Cardiac septum (tissue), 1 donor: ENCODE data around the gene RNASEH2A. TPM values are rescaled to one million over a fixed set of nuclear protein-coding genes. Genes with fewer than 3 reads are reported as not detected.
"Not testable (repeated sequence)": the region's sequence is repeated elsewhere in the genome, so short reads cannot be mapped to it uniquely, and the experiment has no call there.

Source experiments
- DNase-seq: peaks from one replicate; pipeline ENCODE4 v3.0.0-alpha.2; 2020; ENCODE audit warnings: low spot score
- intact Hi-C: fragments of 100-400 bp; cut with DNase I; formaldehyde crosslinking; loops from one replicate; pipeline ENCODE4 v1.14.0; 2022
- microRNA-seq: library from miRNA; unstranded; fragments of <30 nt; microRNA quantifications from one replicate; pipeline ENCODE4 v1.2.0, GENCODE V29; 2020
- total RNA-seq: library from RNA; stranded (reverse); fragmentation: NEBNext Ultra II Directional; extraction: Animal tissue kit (Norgen Biotek cat#: 25700); gene quantifications from one replicate; pipeline ENCODE4 v1.2.1, GENCODE V29; 2021
- donor health status: DM: no; HTN: no; CAD: no.

Gene RNASEH2A
- total RNA-seq, 1 donor from 2014 or later = 4.4 TPM

DNA sequence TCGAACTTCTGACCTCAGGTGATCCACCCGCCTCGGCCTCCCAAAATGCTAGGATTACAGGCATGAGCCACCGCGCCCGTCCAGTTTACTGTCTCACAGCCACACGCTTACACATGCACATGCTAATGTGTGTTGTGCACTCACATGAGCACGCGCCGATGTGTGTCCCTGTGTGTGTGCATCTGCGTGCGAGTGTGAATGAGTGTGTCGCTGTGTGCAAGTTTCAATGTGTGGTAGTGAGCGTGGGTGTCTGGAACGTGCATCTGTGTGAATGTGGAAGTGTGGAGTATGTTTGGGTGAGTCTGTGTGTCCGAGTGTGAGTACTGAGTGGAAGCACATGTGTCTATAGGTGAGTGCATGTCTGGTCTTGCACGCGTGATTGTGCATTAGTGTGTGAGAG, 36.1 kb downstream of the RNASEH2A start:
- DNase-seq = no peak
- intact Hi-C loops = loop anchor here (10.0 kb wide), 1 partner anchor 168 kb away; no protein-coding TSS in a partner anchor

GRCh38 chr19:12843328-12843727, 36.9 kb downstream of the RNASEH2A start:
- intact Hi-C loops = loop anchor here (10.0 kb wide), 1 partner anchor 169 kb away; no protein-coding TSS in a partner anchor
- no peak for DNase-seq

DNA sequence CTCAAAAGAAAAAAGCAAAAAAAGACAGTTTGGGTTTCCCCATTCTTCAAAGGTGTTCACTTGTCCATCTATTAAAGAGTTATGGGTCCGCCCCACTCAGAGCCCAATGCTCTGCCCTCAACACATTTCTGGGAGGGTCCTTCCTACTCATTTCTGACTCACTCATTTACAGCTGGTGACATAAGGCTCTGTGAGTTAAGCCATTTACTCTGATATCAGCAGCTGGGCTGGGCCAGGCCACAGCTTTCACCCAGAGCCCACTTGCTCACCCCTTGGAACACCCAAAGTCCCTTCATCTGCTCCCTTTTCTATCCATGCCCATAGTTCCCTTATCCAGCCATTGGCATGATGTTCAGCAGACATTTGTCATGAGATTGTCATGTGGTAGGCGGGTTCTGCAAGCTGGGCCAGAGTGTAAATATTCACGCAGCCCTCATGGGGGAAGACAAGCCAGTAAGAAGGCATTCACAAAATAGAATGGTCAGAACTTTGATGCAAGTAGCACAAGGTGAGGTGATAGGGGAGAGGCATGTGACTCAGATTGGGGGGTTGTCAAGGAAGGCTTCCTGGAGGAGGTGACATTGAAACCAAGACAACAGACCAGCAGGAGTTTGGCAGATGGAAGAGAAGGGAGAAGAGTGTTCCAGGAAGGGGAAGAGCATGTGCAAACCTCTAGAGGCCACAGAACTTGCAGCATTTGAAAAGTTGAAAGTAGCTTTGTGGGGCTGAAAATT, 37.8 kb downstream of the RNASEH2A start:
- intact Hi-C loops = loop anchor here (10.0 kb wide), 1 partner anchor 169 kb away; no protein-coding TSS in a partner anchor
- no peak for DNase-seq

DNA sequence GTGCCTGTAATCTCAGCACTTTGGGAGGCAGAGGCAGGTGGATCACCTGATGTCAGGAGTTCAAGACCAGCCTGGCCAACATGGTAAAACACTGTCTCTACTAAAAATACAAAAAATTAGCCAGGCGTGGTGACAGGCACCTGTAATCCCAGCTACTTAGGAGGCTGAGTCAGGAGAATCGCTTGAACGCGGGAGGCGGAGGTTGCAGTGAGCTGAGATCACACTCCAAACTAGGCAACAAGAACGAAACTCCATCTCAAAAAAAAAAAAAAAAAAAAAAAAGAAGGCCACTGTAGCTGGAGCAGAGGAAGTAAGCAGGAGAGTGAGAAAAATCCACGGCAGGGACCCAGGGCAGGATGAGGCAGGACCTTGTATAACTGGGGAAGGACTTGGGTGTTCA, 40.2 kb downstream of the RNASEH2A start:
- intact Hi-C loops = loop anchor here (5.0 to 10.0 kb wide), 2 partner anchors 84 to 172 kb away; no protein-coding TSS in a partner anchor

GRCh38 chr19:12847159-12848139, 41.1 kb downstream of the RNASEH2A start:
- peak; percentile 93 for DNase-seq
- intact Hi-C loops = loop anchor here (5.0 to 10.0 kb wide), 2 partner anchors 85 to 173 kb away; no protein-coding TSS in a partner anchor

More for the DNA sequence above, 40.2 kb downstream of the RNASEH2A start:
- DNase-seq = not testable (repeated sequence)

DNA sequence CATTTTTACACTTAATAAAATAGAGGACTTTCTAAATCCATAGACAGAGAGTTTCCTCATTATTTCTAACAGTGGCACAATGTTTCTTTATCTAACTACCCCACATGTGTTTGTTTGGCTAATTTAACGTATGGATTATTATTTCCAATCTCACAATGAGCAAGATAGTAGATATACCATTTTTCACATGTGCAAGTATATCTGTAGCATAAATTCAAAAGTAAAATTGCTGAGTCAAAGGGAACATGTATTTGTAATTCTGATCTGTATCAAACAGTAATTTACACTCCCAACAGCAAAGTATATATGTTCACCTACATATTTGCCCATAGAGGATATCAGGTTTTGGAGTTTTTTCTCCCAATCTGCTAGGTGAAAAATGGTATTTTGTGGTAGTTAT, 50.3 kb downstream of the RNASEH2A start:
- no peak for DNase-seq
- intact Hi-C loops = no loop called here

- intact Hi-C loops = no loop called here
- DNase-seq = no peak
Measured at GRCh38 chr19:12858041-12858928, 51.9 kb downstream of the RNASEH2A start.

- intact Hi-C loops = no loop called here
- DNase-seq = no peak
Measured at GRCh38 chr19:12859546-12859945, 53.2 kb downstream of the RNASEH2A start.

Small RNA genes lying within 50 kb of the gene (microRNA-seq; reads per million reads assigned to microRNA genes)
- gene MIR5684 (not detected), gene MIR6794 (not detected)

Other genes with a start within 250 kb of the RNASEH2A start
- gene ZNF490, start 195.8 kb upstream of the RNASEH2A start, total RNA-seq = 5.1 TPM
- gene ZNF791, start 195.7 kb upstream of the RNASEH2A start, total RNA-seq = 14.8 TPM
- gene MAN2B1, start 139.8 kb upstream of the RNASEH2A start, total RNA-seq = 20.6 TPM
- gene WDR83, start 139.8 kb upstream of the RNASEH2A start, total RNA-seq = 10.0 TPM
- 49.0 TPM for gene DHPS, start 124.7 kb upstream of the RNASEH2A start, total RNA-seq
- not detected for gene GNG14, start 118.6 kb upstream of the RNASEH2A start, total RNA-seq
- 2.2 TPM for gene FBXW9, start 110.0 kb upstream of the RNASEH2A start, total RNA-seq
- gene TNPO2, start 82.7 kb upstream of the RNASEH2A start, total RNA-seq = 50.4 TPM
- gene TRIR, start 71.9 kb upstream of the RNASEH2A start, total RNA-seq = 111 TPM
- 58.4 TPM for gene GET3, start 69.1 kb upstream of the RNASEH2A start, total RNA-seq
- gene BEST2, start 54.8 kb upstream of the RNASEH2A start, total RNA-seq = not detected
- gene HOOK2, start 31.0 kb upstream of the RNASEH2A start, total RNA-seq = 101 TPM
- gene JUNB, start 15.1 kb upstream of the RNASEH2A start, total RNA-seq = 97.7 TPM
- gene PRDX2, start 4.8 kb upstream of the RNASEH2A start, total RNA-seq = 595 TPM
- 0.94 TPM for gene THSD8, start 4.5 kb upstream of the RNASEH2A start, total RNA-seq
- not detected for gene RTBDN, start 28.0 kb downstream of the RNASEH2A start, total RNA-seq
- gene MAST1, start 31.9 kb downstream of the RNASEH2A start, total RNA-seq = 0.65 TPM
- gene DNASE2, start 74.9 kb downstream of the RNASEH2A start, total RNA-seq = 21.3 TPM
- gene KLF1, start 80.6 kb downstream of the RNASEH2A start, total RNA-seq = 0.38 TPM
- gene GCDH, start 84.6 kb downstream of the RNASEH2A start, total RNA-seq = 33.2 TPM
- gene SYCE2, start 112.7 kb downstream of the RNASEH2A start, total RNA-seq = not detected
- 36.3 TPM for gene FARSA, start 127.1 kb downstream of the RNASEH2A start, total RNA-seq
- gene CALR, start 132.0 kb downstream of the RNASEH2A start, total RNA-seq = 412 TPM
- gene RAD23A, start 139.3 kb downstream of the RNASEH2A start, total RNA-seq = 143 TPM
- 23.5 TPM for gene GADD45GIP1, start 150.6 kb downstream of the RNASEH2A start, total RNA-seq
- gene DAND5, start 163.0 kb downstream of the RNASEH2A start, total RNA-seq = 11.4 TPM
- gene NFIX, start 188.9 kb downstream of the RNASEH2A start, total RNA-seq = 123 TPM